Sigmoid colon (tissue), 7 donors: Measurements from ENCODE around the gene FPR2. TPM values are rescaled to one million over a fixed set of nuclear protein-coding genes. Genes with fewer than 3 reads are reported as not detected.
A peak's percentile ranks its signal among the peaks of the same experiment; 100 is the strongest.

Experiments used
- DNase-seq: peaks from one replicate; pipeline ENCODE4 v3.0.0-alpha.2; 2019
- H3K27ac ChIP-seq, 4 donors: fragments of 200-600 bp; sonication (generic); one replicate each; pipeline ENCODE4 v1.5.1; 2016 to 2019; ENCODE audit warnings: mild to moderate bottlenecking in 1 of 4
- H3K27me3 ChIP-seq, 3 donors: fragments of 200-600 bp; sonication (generic); one replicate each; pipeline ENCODE4 v1.5.1; 2019; ENCODE audit warnings: mild to moderate bottlenecking in 1 of 3
- H3K36me3 ChIP-seq, 4 donors: fragments of 200-600 bp; sonication (generic); one replicate each; pipeline ENCODE4 v1.5.1; 2016 to 2019
- H3K4me1 ChIP-seq, 4 donors: fragments of 200-600 bp; sonication (generic); one replicate each; pipeline ENCODE4 v1.5.1; 2017 to 2019
- H3K4me3 ChIP-seq, 4 donors: fragments of 200-600 bp; sonication (generic); one replicate each; pipeline ENCODE4 v1.5.1; 2017 to 2019; ENCODE audit warnings: mild to moderate bottlenecking in 2 of 4, moderate library complexity in 1 of 4
- H3K9me3 ChIP-seq, 4 donors: fragments of 200-600 bp in 3 of 4; sonication (generic) in 3 of 4; one replicate each; pipeline versions ENCODE4 v1.5.1 to v1.6.1; 2013 to 2019
- CTCF ChIP-seq, 4 experiments: fragments of 450-650 bp in 3 of 4; fragments of 200-600 bp in 1 of 4; IDR thresholded peaks; one replicate each; pipeline ENCODE4 v1.5.1; 2016 to 2019; ENCODE audit warnings: antibody characterized with exemption in 4 of 4, mild to moderate bottlenecking in 3 of 4, moderate library complexity in 2 of 4
- EP300 ChIP-seq, 4 donors: sonication (generic); formaldehyde crosslinking; IDR thresholded peaks; one replicate each; pipeline ENCODE4 v1.6.1; 2017; ENCODE audit warnings: antibody characterized with exemption in 4 of 4
- POLR2A ChIP-seq, 2 donors: fragments of 450-650 bp; IDR thresholded peaks; one replicate each; pipeline ENCODE4 v1.6.1; 2016; ENCODE audit warnings: antibody characterized with exemption in 2 of 2, mild to moderate bottlenecking in 2 of 2, moderate library complexity in 2 of 2
- POLR2AphosphoS5 ChIP-seq, 4 donors: sonication (generic); formaldehyde crosslinking; IDR thresholded peaks; one replicate each; pipeline ENCODE4 v1.6.1; 2017; ENCODE audit warnings: antibody characterized with exemption in 4 of 4
- WGBS, 2 donors: extraction: QIAGEN DNeasy Blood & Tissue Kit; methylation state at CpG; one replicate each; pipeline ENCODE4 v1.1.7; 2013; 5-methylcytosine and 5-hydroxymethylcytosine counted together
- intact Hi-C: fragments of 100-400 bp; cut with DNase I; formaldehyde crosslinking; loops from one replicate; pipeline ENCODE4 v1.15.1; 2023
- polyA plus RNA-seq, 3 donors: library from polyadenylated mRNA; stranded (reverse); fragments of 200-250 nt; gene quantifications; one replicate each; pipeline ENCODE4 v1.2.3, GENCODE V29; 2013
- total RNA-seq, 4 donors: library from RNA; depleted of rRNA; stranded (reverse); fragments of >200 nt; gene quantifications; one replicate each; pipeline ENCODE4 v1.1.0, GENCODE V29; 2016
- donor health status: healthy with polysubstance abuse.
- donor health status: Bipolar disorder and iron deficiency.
- donor health status: healthy.

The FPR2 gene
- total and polyA plus RNA-seq, 7 donors: 0.36 to 3.7 (median 1.3) TPM; not detected in 1

- Histone ChIP-seq H3K27ac (peak overlapping the region in 2 of 4 donors; percentile 36 to 43), H3K4me3 (peak overlapping the region in 2 of 4 donors; percentile 8 to 33), H3K36me3 (no peaks in the 10 kb centered on the region), H3K4me1 (peaks cover 0 to 20% (median 9%) of the 10 kb centered on the region in 4 donors), H3K27me3 (no peaks in the 10 kb centered on the region), H3K9me3 (no peaks in the 10 kb centered on the region)
- 80 to 82% methylated on average over 8 of the region's 8 CpGs for WGBS, 2 donors
- DNase-seq: no peak
- TF ChIP-seq POLR2AphosphoS5 (IDR thresholded peaks at IDR 0.05): peak in 3 of 4 donors; percentile 32 to 49 (median 42)
- no peak for TF ChIP-seq EP300 (IDR thresholded peaks at IDR 0.05)
- TF ChIP-seq POLR2A (IDR thresholded peaks at IDR 0.05): peak in 1 of 2 donors; percentile 16
- no peak for TF ChIP-seq CTCF (IDR thresholded peaks at IDR 0.05)
- intact Hi-C loops: no loop called here
These were observed 35.3 kb downstream of the FPR2 start for GRCh38 chr19:51796195-51796679.

GRCh38 chr19:51797480-51797879, 36.5 kb downstream of the FPR2 start:
- Histone ChIP-seq H3K4me3 (peak overlapping the region in 1 of 4 donors; percentile 33), H3K27me3 (no peaks in the 10 kb centered on the region), H3K27ac (peak overlapping the region in 1 of 4 donors; percentile 58), H3K4me1 (peaks cover 0 to 20% (median 9%) of the 10 kb centered on the region in 4 donors), H3K36me3 (no peaks in the 10 kb centered on the region), H3K9me3 (no peaks in the 10 kb centered on the region)
- no peak for TF ChIP-seq CTCF (IDR thresholded peaks at IDR 0.05)
- no peak for TF ChIP-seq EP300 (IDR thresholded peaks at IDR 0.05)
- no peak for TF ChIP-seq POLR2A (IDR thresholded peaks at IDR 0.05)
- TF ChIP-seq POLR2AphosphoS5 (IDR thresholded peaks at IDR 0.05): no peak
- no peak for DNase-seq
- intact Hi-C loops: no loop called here
- WGBS, 2 donors: 73 to 82% methylated on average over 5 of the region's 5 CpGs

GRCh38 chr19:51798062-51798461, 37.1 kb downstream of the FPR2 start:
- Histone ChIP-seq H3K36me3 (no peaks in the 10 kb centered on the region), H3K9me3 (no peaks in the 10 kb centered on the region), H3K4me1 (peaks cover 0 to 20% (median 9%) of the 10 kb centered on the region in 4 donors), H3K27ac (peak overlapping the region; percentile 53 to 66 (median 60)), H3K27me3 (no peaks in the 10 kb centered on the region), H3K4me3 (no peak overlapping the region)
- DNase-seq: no peak
- intact Hi-C loops: no loop called here
- WGBS, 2 donors: 52 to 64% methylated on average over 3 of the region's 3 CpGs
- TF ChIP-seq POLR2AphosphoS5 (IDR thresholded peaks at IDR 0.05) (no peak), POLR2A (IDR thresholded peaks at IDR 0.05) (no peak), CTCF (IDR thresholded peaks at IDR 0.05) (no peak), EP300 (IDR thresholded peaks at IDR 0.05) (no peak)

GRCh38 chr19:51799034-51799773, 38.2 kb downstream of the FPR2 start:
- Histone ChIP-seq H3K9me3 (no peaks in the 10 kb centered on the region), H3K4me3 (no peak overlapping the region), H3K36me3 (no peaks in the 10 kb centered on the region), H3K27ac (peak overlapping the region; percentile 55 to 66 (median 60)), H3K27me3 (no peaks in the 10 kb centered on the region), H3K4me1 (peaks cover 0 to 20% (median 9%) of the 10 kb centered on the region in 4 donors)
- intact Hi-C loops: no loop called here
- DNase-seq: peak; percentile 90
- TF ChIP-seq CTCF (IDR thresholded peaks at IDR 0.05) (no peak), EP300 (IDR thresholded peaks at IDR 0.05) (no peak), POLR2A (IDR thresholded peaks at IDR 0.05) (no peak), POLR2AphosphoS5 (IDR thresholded peaks at IDR 0.05) (peak in 3 of 4 donors; percentile 33 to 38 (median 37))
- WGBS, 2 donors: 68 to 80% methylated on average over 20 of the region's 20 CpGs
